Measurements from ENCODE around the gene UBE2E2.

- no peak for TF ChIP-seq ZNF8 (CRISPR knock-in tag; IDR thresholded peaks at IDR 0.05)
- TF ChIP-seq, protein P1, sequence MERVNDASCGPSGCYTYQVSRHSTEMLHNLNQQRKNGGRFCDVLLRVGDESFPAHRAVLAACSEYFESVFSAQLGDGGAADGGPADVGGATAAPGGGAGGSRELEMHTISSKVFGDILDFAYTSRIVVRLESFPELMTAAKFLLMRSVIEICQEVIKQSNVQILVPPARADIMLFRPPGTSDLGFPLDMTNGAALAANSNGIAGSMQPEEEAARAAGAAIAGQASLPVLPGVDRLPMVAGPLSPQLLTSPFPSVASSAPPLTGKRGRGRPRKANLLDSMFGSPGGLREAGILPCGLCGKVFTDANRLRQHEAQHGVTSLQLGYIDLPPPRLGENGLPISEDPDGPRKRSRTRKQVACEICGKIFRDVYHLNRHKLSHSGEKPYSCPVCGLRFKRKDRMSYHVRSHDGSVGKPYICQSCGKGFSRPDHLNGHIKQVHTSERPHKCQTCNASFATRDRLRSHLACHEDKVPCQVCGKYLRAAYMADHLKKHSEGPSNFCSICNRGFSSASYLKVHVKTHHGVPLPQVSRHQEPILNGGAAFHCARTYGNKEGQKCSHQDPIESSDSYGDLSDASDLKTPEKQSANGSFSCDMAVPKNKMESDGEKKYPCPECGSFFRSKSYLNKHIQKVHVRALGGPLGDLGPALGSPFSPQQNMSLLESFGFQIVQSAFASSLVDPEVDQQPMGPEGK (CRISPR knock-in tag; IDR thresholded peaks at IDR 0.05; ENCODE audit: borderline replicate concordance): no peak
- TF ChIP-seq RARB (CRISPR knock-in tag; IDR thresholded peaks at IDR 0.05): no peak
- TF ChIP-seq CSDC2 (CRISPR knock-in tag; IDR thresholded peaks at IDR 0.05): no peak
- no peak for TF ChIP-seq ZFP30 (CRISPR knock-in tag; IDR thresholded peaks at IDR 0.05)
- TF ChIP-seq, protein P2, sequence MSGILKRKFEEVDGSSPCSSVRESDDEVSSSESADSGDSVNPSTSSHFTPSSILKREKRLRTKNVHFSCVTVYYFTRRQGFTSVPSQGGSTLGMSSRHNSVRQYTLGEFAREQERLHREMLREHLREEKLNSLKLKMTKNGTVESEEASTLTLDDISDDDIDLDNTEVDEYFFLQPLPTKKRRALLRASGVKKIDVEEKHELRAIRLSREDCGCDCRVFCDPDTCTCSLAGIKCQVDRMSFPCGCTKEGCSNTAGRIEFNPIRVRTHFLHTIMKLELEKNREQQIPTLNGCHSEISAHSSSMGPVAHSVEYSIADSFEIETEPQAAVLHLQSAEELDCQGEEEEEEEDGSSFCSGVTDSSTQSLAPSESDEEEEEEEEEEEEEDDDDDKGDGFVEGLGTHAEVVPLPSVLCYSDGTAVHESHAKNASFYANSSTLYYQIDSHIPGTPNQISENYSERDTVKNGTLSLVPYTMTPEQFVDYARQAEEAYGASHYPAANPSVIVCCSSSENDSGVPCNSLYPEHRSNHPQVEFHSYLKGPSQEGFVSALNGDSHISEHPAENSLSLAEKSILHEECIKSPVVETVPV (CRISPR knock-in tag; IDR thresholded peaks at IDR 0.05): no peak
- no peak for TF ChIP-seq TOX (CRISPR knock-in tag; IDR thresholded peaks at IDR 0.05; ENCODE audit: borderline replicate concordance)
- TF ChIP-seq ARNTL (CRISPR knock-in tag; IDR thresholded peaks at IDR 0.05; ENCODE audit: borderline replicate concordance, low read depth): no peak
- TF ChIP-seq CREB5 (CRISPR knock-in tag; IDR thresholded peaks at IDR 0.05; ENCODE audit: low read depth): no peak
- no peak for TF ChIP-seq GLIS3 (CRISPR knock-in tag; IDR thresholded peaks at IDR 0.05)
- TF ChIP-seq OSR1 (CRISPR knock-in tag; IDR thresholded peaks at IDR 0.05): no peak
- TF ChIP-seq BACH2 (CRISPR knock-in tag; IDR thresholded peaks at IDR 0.05; ENCODE audit: borderline replicate concordance): no peak
- TF ChIP-seq PPARA (CRISPR knock-in tag; IDR thresholded peaks at IDR 0.05; ENCODE audit: borderline replicate concordance): no peak
Observed at GRCh38 chr3:23189187-23189586, 13.9 kb upstream of the UBE2E2 start.
